ENCODE results near the gene STK17A.

DNA sequence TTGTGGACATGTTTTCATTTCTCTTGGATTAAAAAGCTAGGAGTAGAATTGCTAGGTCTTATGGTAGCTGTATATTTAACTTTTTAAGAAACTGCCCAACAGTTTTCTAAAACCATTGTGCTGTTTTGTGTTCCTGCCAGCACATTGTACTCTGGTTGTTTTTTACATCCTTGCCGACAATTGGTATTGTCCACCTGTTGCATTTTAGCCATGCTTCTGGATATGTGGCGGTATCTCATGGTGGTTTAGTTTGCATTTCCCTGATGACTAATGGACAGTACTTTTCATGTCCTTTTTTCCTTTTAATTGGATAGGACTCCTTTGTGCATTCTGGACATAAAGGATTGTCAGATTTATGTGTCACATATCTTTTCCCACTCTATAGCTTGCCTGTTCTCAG is 45.5 kb downstream of the STK17A start:
- TF ChIP-seq, protein P1, sequence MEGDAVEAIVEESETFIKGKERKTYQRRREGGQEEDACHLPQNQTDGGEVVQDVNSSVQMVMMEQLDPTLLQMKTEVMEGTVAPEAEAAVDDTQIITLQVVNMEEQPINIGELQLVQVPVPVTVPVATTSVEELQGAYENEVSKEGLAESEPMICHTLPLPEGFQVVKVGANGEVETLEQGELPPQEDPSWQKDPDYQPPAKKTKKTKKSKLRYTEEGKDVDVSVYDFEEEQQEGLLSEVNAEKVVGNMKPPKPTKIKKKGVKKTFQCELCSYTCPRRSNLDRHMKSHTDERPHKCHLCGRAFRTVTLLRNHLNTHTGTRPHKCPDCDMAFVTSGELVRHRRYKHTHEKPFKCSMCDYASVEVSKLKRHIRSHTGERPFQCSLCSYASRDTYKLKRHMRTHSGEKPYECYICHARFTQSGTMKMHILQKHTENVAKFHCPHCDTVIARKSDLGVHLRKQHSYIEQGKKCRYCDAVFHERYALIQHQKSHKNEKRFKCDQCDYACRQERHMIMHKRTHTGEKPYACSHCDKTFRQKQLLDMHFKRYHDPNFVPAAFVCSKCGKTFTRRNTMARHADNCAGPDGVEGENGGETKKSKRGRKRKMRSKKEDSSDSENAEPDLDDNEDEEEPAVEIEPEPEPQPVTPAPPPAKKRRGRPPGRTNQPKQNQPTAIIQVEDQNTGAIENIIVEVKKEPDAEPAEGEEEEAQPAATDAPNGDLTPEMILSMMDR (IDR thresholded peaks at IDR 0.05): no peak
- TF ChIP-seq POLR2AphosphoS5 (IDR thresholded peaks at IDR 0.05; ENCODE audit: low read depth, low read length) (no peak), REST (IDR thresholded peaks at IDR 0.05; ENCODE audit: insufficient read depth in 1 of 2, low read depth in 2 of 2, low read length in 1 of 2) (no peak), SIN3A (IDR thresholded peaks at IDR 0.05; ENCODE audit: borderline replicate concordance, insufficient read depth, low read depth, low read length) (no peak), TCF7L2 (IDR thresholded peaks at IDR 0.05; ENCODE audit: low read depth, low read length) (no peak)
